HepG2 (cell line): ENCODE results near the gene RUNX2. TPM values are rescaled to one million over a fixed set of nuclear protein-coding genes. Genes with fewer than 3 reads are reported as not detected.

Experiments
- DPF2 ChIP-seq: sonication (generic); formaldehyde crosslinking; IDR thresholded peaks from 2 replicates; pipeline ENCODE4 v1.4.0; 2020; ENCODE audit warnings: mild to moderate bottlenecking, low read depth, missing genetic modification reagents, borderline replicate concordance
- ELF3 ChIP-seq: IDR thresholded peaks from 2 replicates; pipeline ENCODE4 v1.6.1; 2016; ENCODE audit warnings: missing genetic modification reagents, missing compliant biosample characterization
- ESRRA ChIP-seq: sonication (generic); formaldehyde crosslinking; IDR thresholded peaks from 2 replicates; pipeline ENCODE4 v1.5.1; 2020; ENCODE audit warnings: mild to moderate bottlenecking, low read depth, missing genetic modification reagents
- FIP1L1 ChIP-seq: fragments of 200-400 bp; formaldehyde crosslinking; IDR thresholded peaks from 2 replicates; pipeline ENCODE4 v1.6.1; 2018; ENCODE audit warnings: low read depth, mild to moderate bottlenecking, low read length, moderate library complexity, borderline replicate concordance; ENCODE audit not compliant: insufficient read depth
- MAZ ChIP-seq, 2 experiments: sonication (generic) in 1 of 2; formaldehyde crosslinking in 1 of 2; IDR thresholded peaks; 2 replicates each; pipeline versions ENCODE4 v1.5.0 to v1.6.1; 2012 to 2020; ENCODE audit warnings: low read depth in 2 of 2, mild to moderate bottlenecking in 2 of 2, borderline replicate concordance in 1 of 2, improper control_type of control experiment in 1 of 2, low read length in 1 of 2, missing genetic modification reagents in 1 of 2, moderate library complexity in 1 of 2
- MIER2 ChIP-seq: IDR thresholded peaks from 2 replicates; pipeline ENCODE4 v1.6.1; 2016; ENCODE audit warnings: missing biosample characterization, missing genetic modification reagents
- NR3C1 ChIP-seq: sonication (generic); formaldehyde crosslinking; IDR thresholded peaks from 2 replicates; pipeline ENCODE4 v1.4.0; 2020; ENCODE audit warnings: missing genetic modification reagents
- PAXIP1 ChIP-seq: sonication (generic); formaldehyde crosslinking; conservative IDR thresholded peaks from 2 replicates; pipeline ENCODE4 v1.4.0; 2020; ENCODE audit warnings: mild to moderate bottlenecking, missing genetic modification reagents, moderate library complexity
- POLR2AphosphoS2 ChIP-seq: IDR thresholded peaks from 2 replicates; pipeline ENCODE4 v1.6.1; 2011; ENCODE audit warnings: low read depth, low read length, improper control_type of control experiment
- POLR2AphosphoS5 ChIP-seq: IDR thresholded peaks from 2 replicates; pipeline ENCODE4 v1.6.1; 2012; ENCODE audit warnings: low read depth, low read length
- PRMT3 ChIP-seq: sonication (generic); formaldehyde crosslinking; IDR thresholded peaks from 2 replicates; pipeline ENCODE4 v1.8.1; 2022; ENCODE audit warnings: low read depth, mild to moderate bottlenecking, moderate library complexity, missing genetic modification reagents, borderline replicate concordance
- SIN3B ChIP-seq: fragments of 150-350 bp; IDR thresholded peaks from 2 replicates; pipeline ENCODE4 v1.6.1; 2014; ENCODE audit warnings: low read length
- SP140L ChIP-seq: sonication (generic); formaldehyde crosslinking; IDR thresholded peaks from 2 replicates; pipeline ENCODE4 v1.4.0; 2020; ENCODE audit warnings: missing genetic modification reagents, borderline replicate concordance
- TBL1XR1 ChIP-seq: fragments of 150-350 bp; IDR thresholded peaks from 2 replicates; pipeline ENCODE4 v1.6.1; 2014; ENCODE audit warnings: borderline replicate concordance, low read length; ENCODE audit not compliant: partially characterized antibody
- U2AF1 ChIP-seq: fragments of 200-400 bp; formaldehyde crosslinking; optimal IDR thresholded peaks from 2 replicates; pipeline ENCODE3; 2017; ENCODE audit warnings: mild to moderate bottlenecking, low read depth, low read length
- ZFP36L2 ChIP-seq: sonication (generic); formaldehyde crosslinking; IDR thresholded peaks from 2 replicates; pipeline ENCODE4 v1.4.0; 2020; ENCODE audit warnings: missing genetic modification reagents
- ZFP37 ChIP-seq: sonication (generic); formaldehyde crosslinking; IDR thresholded peaks from 2 replicates; pipeline ENCODE4 v1.4.0; 2020; ENCODE audit warnings: missing genetic modification reagents, borderline replicate concordance
- ZFP82 ChIP-seq: sonication (generic); formaldehyde crosslinking; IDR thresholded peaks from 2 replicates; pipeline ENCODE4 v1.5.1; 2020; ENCODE audit warnings: mild to moderate bottlenecking, missing genetic modification reagents, borderline replicate concordance
- ZNF484 ChIP-seq: sonication (generic); formaldehyde crosslinking; IDR thresholded peaks from 2 replicates; pipeline ENCODE4 v1.5.1; 2020; ENCODE audit warnings: mild to moderate bottlenecking, low read depth, missing genetic modification reagents, borderline replicate concordance
- ZNF563 ChIP-seq: sonication (generic); formaldehyde crosslinking; IDR thresholded peaks from 2 replicates; pipeline ENCODE4 v1.8.0; 2022; ENCODE audit warnings: mild to moderate bottlenecking, moderate library complexity, missing genetic modification reagents
- polyA plus RNA-seq, 8 experiments: library from polyadenylated mRNA; depleted of rRNA in 3 of 8; stranded (reverse) in 7 of 8; unstranded in 1 of 8; fragments of >200 nt; fragmentation: Illumina TruSeq in 4 of 8; extraction: Trizol in 4 of 8; gene quantifications; 2 replicates each; pipeline versions ENCODE4 v1.2.1 to v1.2.3, GENCODE V29; 2011 to 2016; ENCODE audit warnings: low read depth in 4 of 8, missing spikeins in 1 of 8, mixed read lengths in 1 of 8; ENCODE audit not compliant: insufficient read depth in 1 of 8
- total RNA-seq, 5 experiments: library from RNA; depleted of rRNA; stranded (reverse); fragments of >200 nt; fragmentation: Illumina TruSeq; extraction: Trizol; gene quantifications; 2 replicates each; pipeline ENCODE4 v1.2.3, GENCODE V29; 2016; ENCODE audit warnings: low read depth in 1 of 5
- TF ChIP-seq, protein P1 (sequence below): sonication (generic); formaldehyde crosslinking; conservative IDR thresholded peaks from 2 replicates; pipeline ENCODE4 v1.8.0; 2022; ENCODE audit warnings: mild to moderate bottlenecking, moderate library complexity, missing genetic modification reagents
- TF ChIP-seq, protein P2 (sequence below): sonication (generic); formaldehyde crosslinking; IDR thresholded peaks from 2 replicates; pipeline ENCODE4 v1.4.0; 2020; ENCODE audit warnings: mild to moderate bottlenecking, missing genetic modification reagents

The RUNX2 gene
- total and polyA plus RNA-seq, 2 of the 13 experiments (the other 11 are each of a cell fraction or from before 2014, with no cell fraction given), result not detected

GRCh38 chr6:45377554-45378333 is 49.6 kb downstream of the RUNX2 start, which contains the start of gene SUPT3H (continued):
- peak; percentile 4 for TF ChIP-seq DPF2 (CRISPR knock-in tag)
- TF ChIP-seq, protein P1, sequence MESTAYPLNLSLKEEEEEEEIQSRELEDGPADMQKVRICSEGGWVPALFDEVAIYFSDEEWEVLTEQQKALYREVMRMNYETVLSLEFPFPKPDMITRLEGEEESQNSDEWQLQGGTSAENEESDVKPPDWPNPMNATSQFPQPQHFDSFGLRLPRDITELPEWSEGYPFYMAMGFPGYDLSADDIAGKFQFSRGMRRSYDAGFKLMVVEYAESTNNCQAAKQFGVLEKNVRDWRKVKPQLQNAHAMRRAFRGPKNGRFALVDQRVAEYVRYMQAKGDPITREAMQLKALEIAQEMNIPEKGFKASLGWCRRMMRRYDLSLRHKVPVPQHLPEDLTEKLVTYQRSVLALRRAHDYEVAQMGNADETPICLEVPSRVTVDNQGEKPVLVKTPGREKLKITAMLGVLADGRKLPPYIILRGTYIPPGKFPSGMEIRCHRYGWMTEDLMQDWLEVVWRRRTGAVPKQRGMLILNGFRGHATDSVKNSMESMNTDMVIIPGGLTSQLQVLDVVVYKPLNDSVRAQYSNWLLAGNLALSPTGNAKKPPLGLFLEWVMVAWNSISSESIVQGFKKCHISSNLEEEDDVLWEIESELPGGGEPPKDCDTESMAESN, result peak; percentile 97
- peak; percentile 49 for TF ChIP-seq TBL1XR1
- TF ChIP-seq PAXIP1 (CRISPR knock-in tag), result peak; percentile 61
- TF ChIP-seq ELF3 (CRISPR knock-in tag), result peak; percentile 93
- TF ChIP-seq ZNF563, result peak; percentile 89
- TF ChIP-seq ZFP36L2 (CRISPR knock-in tag), result no peak; the same call in 1 of the 2 replicates
- TF ChIP-seq PRMT3 (CRISPR knock-in tag), result peak; percentile 9; the same call in 1 of the 2 replicates
- no peak for TF ChIP-seq ZNF484
- no peak for TF ChIP-seq SP140L
- 0 out of 2 replicates have a peak, but pooled peaks have one; percentile 9 for TF ChIP-seq SIN3B
- no peak for TF ChIP-seq U2AF1
- TF ChIP-seq ESRRA (CRISPR knock-in tag), result 0 out of 2 replicates have a peak, but pooled peaks have one; percentile 39
- TF ChIP-seq POLR2AphosphoS2, result 0 out of 2 replicates have a peak, but pooled peaks have one; percentile 38
- peak; percentile 93 for TF ChIP-seq ZFP37 (CRISPR knock-in tag)
- TF ChIP-seq MIER2 (CRISPR knock-in tag), result peak; percentile 58
- TF ChIP-seq ZFP82 (CRISPR knock-in tag), result 0 out of 2 replicates have a peak, but pooled peaks have one; percentile 12
- peak; percentile 98 for TF ChIP-seq MAZ (IDR thresholded peaks at IDR 0.05; ENCODE audit: borderline replicate concordance, low read depth, low read length)
- peak; percentile 94 for TF ChIP-seq MAZ (CRISPR knock-in tag; IDR thresholded peaks at IDR 0.05; ENCODE audit: low read depth)
- TF ChIP-seq NR3C1, result no peak
- TF ChIP-seq, protein P2, sequence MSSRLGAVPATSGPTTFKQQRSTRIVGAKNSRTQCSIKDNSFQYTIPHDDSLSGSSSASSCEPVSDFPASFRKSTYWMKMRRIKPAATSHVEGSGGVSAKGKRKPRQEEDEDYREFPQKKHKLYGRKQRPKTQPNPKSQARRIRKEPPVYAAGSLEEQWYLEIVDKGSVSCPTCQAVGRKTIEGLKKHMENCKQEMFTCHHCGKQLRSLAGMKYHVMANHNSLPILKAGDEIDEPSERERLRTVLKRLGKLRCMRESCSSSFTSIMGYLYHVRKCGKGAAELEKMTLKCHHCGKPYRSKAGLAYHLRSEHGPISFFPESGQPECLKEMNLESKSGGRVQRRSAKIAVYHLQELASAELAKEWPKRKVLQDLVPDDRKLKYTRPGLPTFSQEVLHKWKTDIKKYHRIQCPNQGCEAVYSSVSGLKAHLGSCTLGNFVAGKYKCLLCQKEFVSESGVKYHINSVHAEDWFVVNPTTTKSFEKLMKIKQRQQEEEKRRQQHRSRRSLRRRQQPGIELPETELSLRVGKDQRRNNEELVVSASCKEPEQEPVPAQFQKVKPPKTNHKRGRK (CRISPR knock-in tag), result peak; percentile 83; the same call in 1 of the 2 replicates
- TF ChIP-seq FIP1L1, result no peak
- TF ChIP-seq POLR2AphosphoS5, result peak; percentile 93
